Measurements from ENCODE around the gene FAIM2. TPM values are rescaled to one million over a fixed set of nuclear protein-coding genes. Genes with fewer than 3 reads are reported as not detected.

The FAIM2 gene
- total and polyA plus RNA-seq, 2 donors (not counting 1 experiment from before 2014, with no cell fraction given), result 0.50 to 1.00 TPM

DNA sequence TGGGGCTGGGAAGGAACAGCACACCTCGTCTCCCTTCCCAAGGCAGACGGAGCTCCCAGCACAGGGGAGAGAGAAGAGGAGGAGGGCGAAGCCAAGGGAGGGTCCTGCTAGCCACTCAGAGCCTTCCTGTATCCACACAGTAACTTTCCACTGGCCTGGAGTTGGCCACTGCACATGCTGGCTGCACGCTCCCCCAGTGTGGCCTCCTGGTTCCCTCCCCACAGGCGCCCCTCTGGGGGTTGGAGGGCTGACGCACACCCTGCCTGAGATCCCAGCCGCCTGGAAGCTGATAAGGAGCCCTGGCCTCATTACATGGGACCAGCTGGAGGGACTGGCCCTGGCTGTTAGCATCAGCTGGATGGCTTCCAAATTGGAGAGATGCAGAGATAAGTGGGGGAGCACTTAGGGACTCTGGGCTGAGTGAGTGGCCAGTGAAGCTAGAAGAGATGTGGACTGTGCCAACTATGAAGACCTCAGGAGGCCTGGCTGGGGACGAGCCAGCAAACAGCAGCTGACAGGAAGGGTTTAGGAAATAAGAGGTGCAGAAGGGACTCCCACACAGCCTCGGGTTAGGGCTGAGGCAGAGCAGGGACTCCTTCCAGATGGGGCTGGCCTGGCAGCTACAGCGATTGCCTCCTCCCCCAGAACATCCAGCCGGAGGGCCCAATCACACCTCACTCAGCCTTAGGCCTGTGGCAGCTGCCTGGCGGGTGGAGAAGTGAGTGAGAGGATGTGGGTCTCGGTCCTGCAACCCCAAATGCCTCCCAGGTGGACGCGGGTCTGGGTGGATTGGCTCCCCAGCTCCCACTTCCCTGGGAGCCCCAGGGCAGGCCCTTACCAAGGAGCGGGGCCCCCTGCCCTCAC, 34.5 kb downstream of the FAIM2 start:
- no peak for TF ChIP-seq EZH2 (IDR thresholded peaks at IDR 0.05; ENCODE audit: low read length, missing control alignments)
- TF ChIP-seq, protein P1, sequence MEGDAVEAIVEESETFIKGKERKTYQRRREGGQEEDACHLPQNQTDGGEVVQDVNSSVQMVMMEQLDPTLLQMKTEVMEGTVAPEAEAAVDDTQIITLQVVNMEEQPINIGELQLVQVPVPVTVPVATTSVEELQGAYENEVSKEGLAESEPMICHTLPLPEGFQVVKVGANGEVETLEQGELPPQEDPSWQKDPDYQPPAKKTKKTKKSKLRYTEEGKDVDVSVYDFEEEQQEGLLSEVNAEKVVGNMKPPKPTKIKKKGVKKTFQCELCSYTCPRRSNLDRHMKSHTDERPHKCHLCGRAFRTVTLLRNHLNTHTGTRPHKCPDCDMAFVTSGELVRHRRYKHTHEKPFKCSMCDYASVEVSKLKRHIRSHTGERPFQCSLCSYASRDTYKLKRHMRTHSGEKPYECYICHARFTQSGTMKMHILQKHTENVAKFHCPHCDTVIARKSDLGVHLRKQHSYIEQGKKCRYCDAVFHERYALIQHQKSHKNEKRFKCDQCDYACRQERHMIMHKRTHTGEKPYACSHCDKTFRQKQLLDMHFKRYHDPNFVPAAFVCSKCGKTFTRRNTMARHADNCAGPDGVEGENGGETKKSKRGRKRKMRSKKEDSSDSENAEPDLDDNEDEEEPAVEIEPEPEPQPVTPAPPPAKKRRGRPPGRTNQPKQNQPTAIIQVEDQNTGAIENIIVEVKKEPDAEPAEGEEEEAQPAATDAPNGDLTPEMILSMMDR (conservative IDR thresholded peaks at IDR 0.05 in 1 of 2, IDR thresholded peaks at IDR 0.05 in 1 of 2; ENCODE audit: low read depth in 1 of 2, low read length in 2 of 2), result no peak
- Histone ChIP-seq H3K9ac (ENCODE audit: insufficient read depth, low read length) (no peak overlapping the region), H4K20me1 (ENCODE audit: control insufficient read depth, extremely low read depth, insufficient read depth, low read length) (no peaks in the 10 kb centered on the region), H3K36me3 (ENCODE audit: control insufficient read depth, insufficient read depth, low read length) (no peaks in the 10 kb centered on the region), H2AFZ (ENCODE audit: low read length) (no peak overlapping the region), H3K4me2 (ENCODE audit: extremely low read depth, insufficient read depth, low read length) (peak overlapping the region; percentile 46), H3K79me2 (ENCODE audit: control insufficient read depth, insufficient read depth, low read length) (no peaks in the 10 kb centered on the region), H3K27ac (ENCODE audit: insufficient read depth, low read length) (peak overlapping the region; percentile 38), H3K27me3 (ENCODE audit: control insufficient read depth, insufficient read depth, low read length) (peaks cover 17% of the 10 kb centered on the region), H3K9me3 (ENCODE audit: control insufficient read depth, insufficient read depth, low read depth, low read length) (no peaks in the 10 kb centered on the region), H3K4me1 (ENCODE audit: control insufficient read depth, extremely low read depth, insufficient read depth, low read length) (peaks cover 18% of the 10 kb centered on the region), H3K4me3 (replicated peaks in 1 of 4; ENCODE audit: control extremely low read depth in 1 of 4, insufficient read depth in 1 of 4, low read depth in 3 of 4, low read length in 4 of 4) (no peak overlapping the region)
- DNase-seq (ENCODE audit: low read depth in 2 of 2), result peak; percentile 98 to 99

GRCh38 chr12:49868449-49868848, 35.3 kb downstream of the FAIM2 start:
- TF ChIP-seq EZH2 (IDR thresholded peaks at IDR 0.05; ENCODE audit: low read length, missing control alignments), result peak; percentile 55
- TF ChIP-seq, protein P1 (conservative IDR thresholded peaks at IDR 0.05 in 1 of 2, IDR thresholded peaks at IDR 0.05 in 1 of 2; ENCODE audit: low read depth in 1 of 2, low read length in 2 of 2), result no peak
- H3K4me1 ChIP-seq (ENCODE audit: control insufficient read depth, extremely low read depth, insufficient read depth, low read length), result peaks cover 18% of the 10 kb centered on the region
- no peaks in the 10 kb centered on the region for H4K20me1 ChIP-seq (ENCODE audit: control insufficient read depth, extremely low read depth, insufficient read depth, low read length)
- no peak overlapping the region for H2AFZ ChIP-seq (ENCODE audit: low read length)
- DNase-seq (ENCODE audit: low read depth in 2 of 2), result no peak
- H3K27ac ChIP-seq (ENCODE audit: insufficient read depth, low read length), result peak overlapping the region; percentile 38
- peaks cover 21% of the 10 kb centered on the region for H3K27me3 ChIP-seq (ENCODE audit: control insufficient read depth, insufficient read depth, low read length)
- no peak overlapping the region for H3K4me3 ChIP-seq (replicated peaks in 1 of 4; ENCODE audit: control extremely low read depth in 1 of 4, insufficient read depth in 1 of 4, low read depth in 3 of 4, low read length in 4 of 4)
- H3K4me2 ChIP-seq (ENCODE audit: extremely low read depth, insufficient read depth, low read length), result no peak overlapping the region
- H3K9me3 ChIP-seq (ENCODE audit: control insufficient read depth, insufficient read depth, low read depth, low read length), result no peaks in the 10 kb centered on the region
- no peak overlapping the region for H3K9ac ChIP-seq (ENCODE audit: insufficient read depth, low read length)
- no peaks in the 10 kb centered on the region for H3K79me2 ChIP-seq (ENCODE audit: control insufficient read depth, insufficient read depth, low read length)
- no peaks in the 10 kb centered on the region for H3K36me3 ChIP-seq (ENCODE audit: control insufficient read depth, insufficient read depth, low read length)

GRCh38 chr12:49867570-49868341, 35.9 kb downstream of the FAIM2 start:
- H3K4me2 ChIP-seq (ENCODE audit: extremely low read depth, insufficient read depth, low read length), result no peak overlapping the region
- H4K20me1 ChIP-seq (ENCODE audit: control insufficient read depth, extremely low read depth, insufficient read depth, low read length), result no peaks in the 10 kb centered on the region
- no peaks in the 10 kb centered on the region for H3K79me2 ChIP-seq (ENCODE audit: control insufficient read depth, insufficient read depth, low read length)
- no peak overlapping the region for H3K27ac ChIP-seq (ENCODE audit: insufficient read depth, low read length)
- no peaks in the 10 kb centered on the region for H3K9me3 ChIP-seq (ENCODE audit: control insufficient read depth, insufficient read depth, low read depth, low read length)
- H2AFZ ChIP-seq (ENCODE audit: low read length), result no peak overlapping the region
- no peak overlapping the region for H3K9ac ChIP-seq (ENCODE audit: insufficient read depth, low read length)
- DNase-seq (ENCODE audit: low read depth in 2 of 2), result peak in 1 of 2 donors; percentile 34
- TF ChIP-seq, protein P1 (conservative IDR thresholded peaks at IDR 0.05 in 1 of 2, IDR thresholded peaks at IDR 0.05 in 1 of 2; ENCODE audit: low read depth in 1 of 2, low read length in 2 of 2), result no peak
- TF ChIP-seq EZH2 (IDR thresholded peaks at IDR 0.05; ENCODE audit: low read length, missing control alignments), result no peak
- peaks cover 18% of the 10 kb centered on the region for H3K4me1 ChIP-seq (ENCODE audit: control insufficient read depth, extremely low read depth, insufficient read depth, low read length)
- no peaks in the 10 kb centered on the region for H3K36me3 ChIP-seq (ENCODE audit: control insufficient read depth, insufficient read depth, low read length)
- no peak overlapping the region for H3K4me3 ChIP-seq (replicated peaks in 1 of 4; ENCODE audit: control extremely low read depth in 1 of 4, insufficient read depth in 1 of 4, low read depth in 3 of 4, low read length in 4 of 4)
- H3K27me3 ChIP-seq (ENCODE audit: control insufficient read depth, insufficient read depth, low read length), result peaks cover 26% of the 10 kb centered on the region

Measured in fibroblast of lung (primary cell).